Liver (tissue), 3 donors: ENCODE data around the gene WNT11.

Source experiments
- ATF3 ChIP-seq: IDR thresholded peaks from 2 replicates; pipeline ENCODE4 v1.6.1; 2016; ENCODE audit warnings: antibody characterized with exemption
- CTCF ChIP-seq: fragments of 150-350 bp; IDR thresholded peaks from 2 replicates; pipeline ENCODE4 v1.5.1; 2017; ENCODE audit warnings: improper control_type of control experiment, low read depth, low read length; ENCODE audit not compliant: missing input control
- GABPA ChIP-seq, 2 donors: IDR thresholded peaks in 1 of 2; conservative IDR thresholded peaks in 1 of 2; 2 replicates each; pipeline ENCODE4 v1.6.1; 2016; ENCODE audit warnings: antibody characterized with exemption in 2 of 2, mild to moderate bottlenecking in 1 of 2, moderate library complexity in 1 of 2
- HNF4A ChIP-seq, 2 donors: conservative IDR thresholded peaks; 2 replicates each; pipeline ENCODE4 v1.6.1; 2016; ENCODE audit warnings: antibody characterized with exemption in 2 of 2, mild to moderate bottlenecking in 2 of 2
- JUND ChIP-seq, 2 donors: IDR thresholded peaks; 2 replicates each; pipeline ENCODE4 v1.6.1; 2016; ENCODE audit warnings: antibody characterized with exemption in 2 of 2
- MAX ChIP-seq: IDR thresholded peaks from 2 replicates; pipeline ENCODE4 v1.6.1; 2016; ENCODE audit warnings: antibody characterized with exemption
- RAD21 ChIP-seq, 2 donors: IDR thresholded peaks; 2 replicates each; pipeline ENCODE4 v1.6.1; 2016; ENCODE audit warnings: antibody characterized with exemption in 2 of 2, mild to moderate bottlenecking in 2 of 2
- REST ChIP-seq: IDR thresholded peaks from 2 replicates; pipeline ENCODE4 v1.6.1; 2016; ENCODE audit warnings: antibody characterized with exemption, mild to moderate bottlenecking
- donor health status: healthy.
- donor health status: healthy.

GRCh38 chr11:76152086-76152681 lies 54.1 kb downstream of the WNT11 start:
- TF ChIP-seq RAD21 (IDR thresholded peaks at IDR 0.05) (peak; percentile 96 to 97), REST (no peak), CTCF (peak; percentile 95), MAX (no peak), GABPA (IDR thresholded peaks at IDR 0.05 in 1 of 2, conservative IDR thresholded peaks at IDR 0.05 in 1 of 2) (no peak), JUND (IDR thresholded peaks at IDR 0.05) (no peak), HNF4A (conservative IDR thresholded peaks at IDR 0.05) (no peak), ATF3 (no peak)
